Fibroblast of gingiva (primary cell): ENCODE results near the gene TNFSF11.
A peak's percentile ranks its signal among the peaks of the same experiment; 100 is the strongest.
"Not testable (repeated sequence)": the region's sequence is repeated elsewhere in the genome, so short reads cannot be mapped to it uniquely, and the experiment has no call there.

ENCODE experiments used
- DNase-seq: peaks from one replicate; pipeline ENCODE4 v3.0.0-alpha.2; 2011; ENCODE audit warnings: low read depth

Gene TNFSF11

GRCh38 chr13:42574011-42574410, at the start of gene TNFSF11:
TNFSF11 (plus strand) TSS chr13:42574152; CDS start chr13:42574304, 152 bp downstream.
- no peak for DNase-seq

- DNase-seq, result peak; percentile 52
These were observed 49.4 kb upstream of the TNFSF11 start for GRCh38 chr13:42524487-42525034.

GRCh38 chr13:42525035-42525504, 48.9 kb upstream of the TNFSF11 start:
- peak; percentile 65 for DNase-seq

GRCh38 chr13:42526276-42526675, 47.7 kb upstream of the TNFSF11 start:
- DNase-seq, result no peak

GRCh38 chr13:42526804-42527203, 47.1 kb upstream of the TNFSF11 start:
- no peak for DNase-seq

- no peak for DNase-seq
These were observed 41.2 kb upstream of the TNFSF11 start for GRCh38 chr13:42532561-42533335.

GRCh38 chr13:42533336-42533591, 40.7 kb upstream of the TNFSF11 start:
- DNase-seq, result no peak

- DNase-seq, result no peak
These were observed 39.2 kb upstream of the TNFSF11 start for GRCh38 chr13:42534785-42535184.

- no peak for DNase-seq
These were observed 35.0 kb upstream of the TNFSF11 start for GRCh38 chr13:42538996-42539395.

- DNase-seq, result no peak
These were observed 34.3 kb upstream of the TNFSF11 start for GRCh38 chr13:42539670-42540069.

GRCh38 chr13:42543215-42543797, 30.6 kb upstream of the TNFSF11 start:
- no peak for DNase-seq

GRCh38 chr13:42544246-42544926, 29.6 kb upstream of the TNFSF11 start:
- peak; percentile 48 for DNase-seq

- no peak for DNase-seq
These were observed 28.1 kb upstream of the TNFSF11 start for GRCh38 chr13:42545842-42546241.

- DNase-seq, result no peak
These were observed 26.3 kb upstream of the TNFSF11 start for GRCh38 chr13:42547612-42548011.

GRCh38 chr13:42548731-42549551, 25.0 kb upstream of the TNFSF11 start:
- DNase-seq, result no peak

- DNase-seq, result no peak
These were observed 24.4 kb upstream of the TNFSF11 start for GRCh38 chr13:42549552-42549936.

GRCh38 chr13:42551611-42552010, 22.3 kb upstream of the TNFSF11 start:
- no peak for DNase-seq

- peak; percentile 75 for DNase-seq
These were observed 20.6 kb upstream of the TNFSF11 start for GRCh38 chr13:42553098-42554046.

GRCh38 chr13:42559057-42559456, 14.9 kb upstream of the TNFSF11 start:
- DNase-seq, result no peak

- DNase-seq, result not testable (repeated sequence)
These were observed 14.3 kb upstream of the TNFSF11 start for GRCh38 chr13:42559573-42560218.
